Eye (tissue), 1 donor: Measurements from ENCODE around the gene NTM.
A peak's percentile ranks its signal among the peaks of the same experiment; 100 is the strongest.

Source experiments
- DNase-seq: peaks from one replicate; pipeline ENCODE4 v3.0.0-alpha.2; 2015

The NTM gene

GRCh38 chr11:131792243-131792642 lies 421.8 kb downstream of the NTM start:
- DNase-seq = no peak

- DNase-seq = no peak
Observed at GRCh38 chr11:131796089-131796488, 425.7 kb downstream of the NTM start.

- DNase-seq = peak; percentile 72
Observed at GRCh38 chr11:131796541-131796940, 426.1 kb downstream of the NTM start.

GRCh38 chr11:131800452-131800851 lies 430.0 kb downstream of the NTM start:
- DNase-seq = no peak

GRCh38 chr11:131802440-131803115 lies 432.2 kb downstream of the NTM start:
- no peak for DNase-seq

- no peak for DNase-seq
Observed at GRCh38 chr11:131807876-131808275, 437.5 kb downstream of the NTM start.

- no peak for DNase-seq
Observed at GRCh38 chr11:131808470-131808869, 438.1 kb downstream of the NTM start.

- no peak for DNase-seq
Observed at GRCh38 chr11:131809203-131809918, 438.9 kb downstream of the NTM start.

GRCh38 chr11:131810541-131810940 lies 440.1 kb downstream of the NTM start:
- DNase-seq = no peak

- DNase-seq = no peak
Observed at GRCh38 chr11:131811383-131811782, 441.0 kb downstream of the NTM start.

- no peak for DNase-seq
Observed at GRCh38 chr11:131814108-131814507, 443.7 kb downstream of the NTM start.

GRCh38 chr11:131815590-131815989 lies 445.2 kb downstream of the NTM start:
- peak; percentile 73 for DNase-seq

GRCh38 chr11:131816051-131816450 lies 445.6 kb downstream of the NTM start:
- DNase-seq = no peak

GRCh38 chr11:131817687-131818188 lies 447.3 kb downstream of the NTM start:
- DNase-seq = peak; percentile 41

GRCh38 chr11:131819865-131820264 lies 449.4 kb downstream of the NTM start:
- DNase-seq = peak; percentile 78

- DNase-seq = no peak
Observed at GRCh38 chr11:131822506-131822905, 452.1 kb downstream of the NTM start.

GRCh38 chr11:131823772-131824171 lies 453.4 kb downstream of the NTM start:
- peak; percentile 46 for DNase-seq

- no peak for DNase-seq
Observed at GRCh38 chr11:131824771-131825170, 454.4 kb downstream of the NTM start.

- no peak for DNase-seq
Observed at GRCh38 chr11:131827430-131827829, 457.0 kb downstream of the NTM start.

- no peak for DNase-seq
Observed at GRCh38 chr11:131829725-131830124, 459.3 kb downstream of the NTM start.

- DNase-seq = no peak
Observed at GRCh38 chr11:131832079-131832478, 461.7 kb downstream of the NTM start.

- DNase-seq = no peak
Observed at GRCh38 chr11:131833366-131833765, 463.0 kb downstream of the NTM start.

GRCh38 chr11:131837562-131837961 lies 467.1 kb downstream of the NTM start:
- no peak for DNase-seq

GRCh38 chr11:131838016-131838415 lies 467.6 kb downstream of the NTM start:
- no peak for DNase-seq
